ENCODE results near the gene GPR141.

Gene GPR141

DNA sequence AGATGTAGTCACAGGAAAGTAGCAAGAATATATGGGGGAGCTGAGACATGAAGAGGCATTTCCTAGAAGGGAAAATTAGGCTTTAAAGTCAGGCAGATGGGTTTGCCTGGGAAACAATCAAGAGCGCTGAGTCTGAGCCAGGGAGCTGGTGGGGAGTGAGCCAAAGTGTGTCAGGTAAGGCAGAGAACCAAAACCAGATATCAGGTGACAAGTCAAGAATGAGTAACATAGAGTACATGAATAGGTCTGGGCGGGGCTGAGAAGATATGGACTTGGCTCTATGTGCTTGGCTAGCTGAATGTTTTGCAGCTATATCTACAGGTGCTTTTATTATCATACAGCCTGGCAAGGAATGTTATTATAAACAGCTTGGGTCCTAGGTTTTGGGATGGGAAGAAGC is 49.3 kb downstream of the GPR141 start:
- no peak for DNase-seq

DNA sequence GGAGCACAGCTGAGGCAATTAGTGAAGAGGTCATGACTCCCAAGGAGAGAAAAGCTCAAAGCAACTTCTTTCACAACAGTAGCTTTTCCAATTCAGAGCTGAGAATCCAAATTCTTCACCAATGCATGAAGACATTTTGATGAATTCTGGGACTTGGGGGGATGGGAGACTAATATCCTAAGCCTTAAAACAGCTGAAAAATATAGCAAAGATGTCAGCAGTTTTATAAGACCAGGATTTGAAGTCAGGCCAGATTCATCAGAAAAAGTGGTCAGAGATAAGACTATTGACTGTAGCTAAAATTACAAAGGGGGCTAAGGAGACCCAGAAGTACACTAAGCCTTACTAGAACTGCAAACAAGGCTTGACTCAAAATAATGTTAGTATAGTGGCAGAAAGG is 51.6 kb downstream of the GPR141 start:
- DNase-seq = no peak

DNA sequence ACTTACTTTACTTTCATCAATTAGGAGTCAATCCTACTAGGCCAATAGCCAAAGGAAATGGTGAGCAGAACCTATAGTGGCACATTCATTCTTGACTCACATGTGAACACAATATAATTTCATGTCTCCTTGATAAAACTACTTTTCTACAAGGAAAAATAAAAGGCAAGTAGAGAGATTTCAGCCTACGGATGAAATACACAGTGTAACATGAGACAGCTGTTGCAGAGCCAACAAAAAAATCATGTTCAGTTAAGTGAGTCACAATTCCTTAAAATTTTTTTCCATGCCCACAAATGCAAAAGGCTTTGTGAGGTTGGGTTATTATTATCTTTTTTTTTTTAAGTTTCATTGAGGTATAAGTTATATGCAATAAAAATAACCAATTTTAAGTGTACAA is 54.8 kb downstream of the GPR141 start:
- no peak for DNase-seq

DNA sequence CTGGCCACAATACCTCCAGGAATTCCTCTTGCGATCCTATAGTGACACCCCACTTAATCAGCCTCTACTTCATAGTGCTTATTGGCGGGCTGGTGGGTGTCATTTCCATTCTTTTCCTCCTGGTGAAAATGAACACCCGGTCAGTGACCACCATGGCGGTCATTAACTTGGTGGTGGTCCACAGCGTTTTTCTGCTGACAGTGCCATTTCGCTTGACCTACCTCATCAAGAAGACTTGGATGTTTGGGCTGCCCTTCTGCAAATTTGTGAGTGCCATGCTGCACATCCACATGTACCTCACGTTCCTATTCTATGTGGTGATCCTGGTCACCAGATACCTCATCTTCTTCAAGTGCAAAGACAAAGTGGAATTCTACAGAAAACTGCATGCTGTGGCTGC is 56.8 kb downstream of the GPR141 start:
- no peak for DNase-seq

DNA sequence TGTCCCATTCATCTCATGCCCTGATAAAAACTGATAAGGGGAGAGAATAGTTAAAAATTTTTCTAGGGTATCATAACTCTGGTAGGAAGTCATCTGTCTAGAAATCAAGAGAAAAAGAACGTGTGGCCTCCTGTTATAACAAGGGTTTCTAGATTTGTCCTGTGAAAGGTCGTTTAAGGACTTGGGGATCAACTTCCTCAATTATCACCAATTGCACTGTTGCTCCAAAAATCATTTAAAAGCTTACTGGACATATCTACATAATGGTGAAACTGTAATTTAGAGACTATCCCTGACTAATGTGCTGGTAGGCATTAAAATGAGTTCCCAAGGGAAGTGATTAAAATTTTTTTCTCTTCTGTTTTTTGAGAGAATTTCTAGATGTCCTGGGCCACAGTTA is 58.2 kb downstream of the GPR141 start:
- DNase-seq = no peak

DNA sequence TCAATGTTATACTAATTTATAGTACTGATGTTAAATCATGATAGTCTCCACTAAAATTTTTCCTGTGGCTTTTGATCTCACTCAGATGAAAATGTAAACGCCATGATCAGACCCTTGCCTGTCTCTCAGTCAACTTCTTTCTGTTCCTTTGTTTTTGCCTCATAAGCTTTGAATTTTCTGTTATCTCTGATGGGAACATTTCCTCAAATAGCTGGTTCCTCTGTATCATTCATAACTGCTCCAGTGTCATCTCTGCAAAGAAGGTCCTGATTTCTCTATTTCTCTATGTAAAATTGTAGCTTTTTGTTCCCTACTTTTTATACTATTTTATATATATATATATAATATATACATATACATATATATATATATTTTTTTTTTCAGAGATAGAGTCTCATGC is 67.5 kb downstream of the GPR141 start:
- no peak for DNase-seq

DNA sequence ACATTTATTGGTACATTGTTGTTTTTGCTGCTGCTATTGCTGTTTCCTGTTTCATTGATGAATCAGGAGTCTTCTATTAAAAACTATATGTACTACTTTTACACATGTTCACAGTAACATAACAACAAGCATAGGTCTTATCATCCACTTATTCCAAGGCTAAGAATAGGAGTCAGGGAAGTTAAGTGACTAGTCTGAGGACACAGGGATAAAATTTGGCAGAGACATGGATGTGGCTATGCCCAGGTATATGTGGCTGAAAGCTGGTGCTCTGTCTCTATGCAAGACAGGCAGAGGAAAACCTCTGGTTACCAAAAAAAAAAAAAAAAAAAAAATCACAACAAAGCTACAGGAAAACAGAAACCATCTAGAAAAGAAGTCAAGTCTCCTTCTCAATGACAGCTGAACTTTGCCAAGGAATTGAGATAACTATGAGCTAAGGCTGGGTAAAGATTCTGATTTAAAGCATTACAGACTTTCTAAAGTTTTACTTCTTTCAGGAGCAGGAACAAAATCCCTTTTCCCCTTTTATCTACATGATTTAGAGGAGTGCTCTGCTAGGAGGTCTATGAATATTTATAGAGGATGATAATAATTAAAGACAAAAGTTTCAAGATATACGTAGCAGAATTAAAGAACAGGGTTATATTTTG is 70.0 kb downstream of the GPR141 start:
- no peak for DNase-seq

DNA sequence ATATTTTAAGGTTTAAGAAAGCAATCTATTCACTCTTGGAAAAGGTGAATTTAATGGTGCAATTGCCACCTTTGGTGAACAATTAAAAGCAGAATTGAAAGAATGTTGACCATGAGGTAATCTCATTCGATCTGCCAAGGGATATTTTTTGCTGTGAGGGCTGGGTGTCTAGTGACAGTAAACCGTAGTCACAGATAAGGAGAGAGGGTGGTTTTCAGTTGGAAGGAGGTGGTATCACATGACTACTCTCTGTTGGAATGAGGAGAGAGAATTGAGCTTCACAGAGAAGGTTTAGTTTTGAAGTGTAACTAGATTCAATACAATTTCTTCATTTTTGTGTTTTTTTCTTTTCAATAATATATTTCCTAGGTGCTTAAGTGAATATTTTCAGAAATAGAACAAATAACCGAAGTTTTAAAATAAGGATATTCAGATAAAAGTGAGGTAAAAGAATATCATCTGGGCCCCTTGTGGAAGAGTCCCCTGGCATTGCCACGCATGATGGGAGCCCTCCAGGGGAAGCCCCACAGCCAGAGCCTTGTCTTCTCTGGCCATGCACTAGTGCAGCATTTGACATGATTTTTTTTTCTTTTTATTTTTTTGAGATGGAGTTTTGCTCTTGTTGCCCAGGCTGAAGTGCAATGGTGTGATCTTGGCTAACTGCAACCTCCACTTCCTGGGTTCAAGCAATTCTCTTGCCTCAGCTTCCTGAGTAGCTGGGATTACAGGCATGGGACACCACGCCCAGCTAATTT is 73.4 kb downstream of the GPR141 start:
- no peak for DNase-seq

DNA sequence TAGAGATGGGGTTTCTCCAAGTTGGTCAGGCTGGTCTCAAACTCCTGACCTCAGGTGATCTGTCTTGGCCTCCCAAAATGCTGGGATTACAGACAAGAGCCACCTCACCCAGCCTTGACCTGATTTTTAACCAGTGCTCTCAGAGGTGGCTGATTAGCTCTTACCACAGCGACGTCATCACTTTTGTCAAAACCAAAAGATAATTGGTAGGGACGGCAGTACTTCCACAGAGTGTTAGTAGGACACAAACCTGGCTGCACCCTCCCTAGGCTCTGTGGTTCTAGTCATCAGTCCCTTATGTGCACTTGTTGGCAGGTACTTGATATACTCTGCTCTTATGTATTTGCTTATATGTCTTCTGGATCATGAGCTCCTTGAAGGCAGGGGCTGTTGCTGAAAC is 74.0 kb downstream of the GPR141 start:
- DNase-seq = no peak

DNA sequence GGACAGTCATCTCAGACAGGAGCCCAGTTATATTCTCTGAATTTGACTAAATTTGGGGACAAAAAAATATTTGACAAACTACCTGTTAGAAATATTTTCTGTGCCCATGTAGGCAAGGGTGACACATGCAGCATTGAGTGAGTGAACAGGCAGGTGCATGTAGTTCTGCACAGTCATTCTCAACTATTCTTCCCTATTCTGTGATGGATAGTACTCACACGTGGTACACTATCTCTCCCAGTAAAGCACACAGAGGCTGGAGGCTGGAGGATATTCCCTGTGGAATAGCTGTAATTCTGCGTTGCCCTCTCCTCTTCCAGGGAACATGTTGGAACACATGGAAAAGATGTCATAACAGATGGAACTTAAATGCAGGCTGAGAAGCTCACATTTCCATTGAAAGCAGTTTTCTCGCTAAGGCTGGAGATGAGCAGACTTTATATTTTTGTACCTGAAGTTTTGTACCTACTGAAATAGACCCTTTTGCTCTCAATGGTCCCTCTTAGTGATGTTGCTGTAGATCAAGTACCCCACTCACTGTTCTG is 75.0 kb downstream of the GPR141 start:
- DNase-seq = no peak

DNA sequence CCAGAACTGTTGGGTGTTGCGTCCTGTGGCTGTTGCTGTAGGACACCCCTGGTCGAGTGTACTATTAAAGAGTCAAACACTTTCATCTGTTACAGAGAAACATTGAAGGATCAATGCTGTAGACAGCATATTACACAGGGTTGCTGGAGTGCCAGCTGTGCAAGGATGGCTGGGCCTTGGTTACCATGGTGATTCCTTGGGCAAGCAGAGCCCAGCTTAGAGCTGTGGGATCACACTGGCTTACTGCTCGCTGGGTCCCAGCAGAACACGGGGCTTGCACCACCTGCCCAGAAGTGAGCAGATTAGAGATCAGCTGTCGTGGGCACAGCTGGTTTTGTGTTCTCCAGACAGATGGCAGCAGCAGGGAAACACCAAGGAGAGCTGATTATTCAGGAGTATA is 76.0 kb downstream of the GPR141 start:
- DNase-seq = no peak

DNA sequence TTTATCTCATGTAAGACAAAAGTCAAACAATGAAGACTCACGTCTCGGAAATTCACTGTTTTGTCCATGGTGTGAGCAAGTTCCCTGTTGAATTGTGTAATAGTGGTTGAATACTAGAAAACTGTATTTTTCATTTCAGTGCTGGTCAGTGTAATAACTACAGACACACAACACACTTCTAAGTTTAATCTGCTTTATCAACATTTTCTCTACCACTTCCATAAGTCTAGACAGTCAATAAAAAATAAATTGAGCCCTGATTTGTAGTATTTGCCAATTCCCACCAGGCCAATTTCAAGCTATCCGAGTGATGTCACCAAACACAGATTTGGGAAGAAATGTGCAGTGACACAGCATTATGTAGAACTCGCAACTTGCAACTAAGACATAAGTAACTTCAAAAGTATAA is 81.9 kb downstream of the GPR141 start:
- DNase-seq = no peak

DNA sequence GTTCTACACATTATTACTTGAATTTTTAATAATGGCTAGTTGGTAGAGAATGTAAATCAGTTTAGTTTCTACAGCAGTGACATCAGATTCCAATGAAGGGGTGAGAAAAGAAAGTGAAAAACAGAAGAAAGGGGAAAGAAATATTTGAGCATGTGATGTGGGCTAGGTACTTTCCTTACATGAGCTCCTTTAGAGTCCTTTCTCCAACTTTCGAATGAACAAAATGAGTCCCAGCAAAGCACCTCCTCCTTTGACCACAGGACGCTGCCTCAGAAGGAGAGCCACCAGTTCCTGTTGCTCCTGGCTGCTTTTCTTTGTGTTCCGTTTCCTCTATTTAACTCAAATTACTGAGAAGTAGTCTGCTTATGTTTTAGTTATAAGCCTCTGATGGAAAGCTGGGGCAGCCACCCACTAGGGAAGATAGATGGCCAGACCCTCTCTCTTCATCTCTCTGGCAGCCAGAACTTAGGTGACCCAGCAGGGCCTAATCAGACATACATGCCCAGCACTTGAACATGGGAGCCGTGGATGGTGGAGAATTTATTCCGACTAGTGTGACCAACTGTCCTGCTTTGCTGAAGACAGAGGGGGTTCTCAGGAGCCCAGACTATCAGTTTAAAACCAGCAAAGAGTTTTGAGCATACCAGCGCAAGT is 82.4 kb downstream of the GPR141 start:
- no peak for DNase-seq

DNA sequence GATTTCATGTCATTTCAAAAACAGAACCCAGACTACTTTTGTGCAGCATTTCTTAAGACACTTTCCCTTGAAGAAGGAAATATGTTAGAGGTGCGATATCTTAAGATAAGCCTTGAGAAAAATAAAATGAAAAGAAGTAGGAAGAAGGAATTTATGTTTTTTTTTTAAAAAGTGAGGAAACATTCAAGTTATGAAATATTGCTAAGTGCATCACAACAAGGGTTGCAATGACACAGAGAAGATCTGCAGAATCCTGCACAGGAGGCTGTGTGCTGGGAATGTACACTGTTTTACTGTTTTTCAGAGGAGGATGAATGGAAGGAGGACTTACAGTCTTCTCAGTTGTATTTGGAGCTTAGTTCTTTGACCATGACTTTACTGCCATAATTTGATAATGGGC is 85.0 kb downstream of the GPR141 start:
- DNase-seq = no peak

DNA sequence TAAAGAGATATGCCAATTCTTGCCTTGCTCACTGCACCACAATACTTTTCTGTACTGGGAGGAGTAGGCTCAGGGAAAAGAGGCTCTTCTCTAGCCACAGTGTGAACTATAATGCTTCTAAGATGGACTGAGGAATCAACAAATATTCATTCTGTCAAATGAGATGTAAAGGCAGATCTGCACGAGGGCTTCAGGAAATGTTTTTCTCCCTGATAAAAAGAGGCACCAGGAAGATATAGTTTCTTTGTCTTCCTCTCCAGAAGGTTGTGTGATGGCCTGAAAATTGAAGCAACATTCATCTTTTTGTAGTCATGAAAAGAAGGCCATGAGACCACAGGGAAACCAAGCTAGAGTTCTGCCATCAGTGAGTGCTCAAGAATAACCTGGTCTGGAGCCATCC is 85.7 kb downstream of the GPR141 start:
- no peak for DNase-seq

DNA sequence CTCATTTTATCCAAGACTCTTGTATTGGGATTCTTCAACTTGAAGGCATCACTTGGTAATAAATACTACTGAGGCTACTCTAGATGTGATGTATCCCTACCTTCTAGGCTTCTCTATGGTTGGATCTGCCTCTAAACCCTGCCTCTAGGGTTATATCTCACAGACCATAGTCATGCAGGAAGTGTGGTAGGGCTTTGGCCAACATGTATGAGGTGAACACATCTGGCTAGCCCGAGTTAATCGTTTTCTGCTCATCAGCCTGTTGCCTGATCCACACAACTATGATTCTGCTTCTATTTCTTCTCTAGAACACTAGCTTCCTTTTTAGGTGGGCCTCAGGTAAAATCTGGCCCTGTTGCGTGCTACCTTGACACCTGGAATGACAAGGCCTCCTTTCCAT is 86.2 kb downstream of the GPR141 start:
- no peak for DNase-seq

DNA sequence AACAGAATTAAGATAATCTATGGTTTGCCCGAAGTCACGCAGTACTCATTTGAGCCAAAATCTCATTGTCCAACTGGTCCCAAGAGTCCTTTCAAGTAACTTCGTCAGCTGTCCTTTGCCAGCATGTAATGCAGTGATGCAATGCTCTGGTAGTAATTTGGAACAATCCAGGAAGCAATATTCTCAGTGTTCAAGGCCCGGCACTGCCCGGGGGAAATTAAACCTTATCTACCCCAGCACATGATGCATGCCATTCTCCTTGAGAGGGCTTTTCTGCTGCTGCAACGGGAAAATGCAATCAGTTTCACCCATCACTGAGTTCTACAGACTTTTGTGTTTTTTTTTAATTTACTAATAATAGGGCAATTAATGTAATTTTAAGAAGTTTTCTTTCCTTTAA is 87.3 kb downstream of the GPR141 start:
- DNase-seq = no peak

DNA sequence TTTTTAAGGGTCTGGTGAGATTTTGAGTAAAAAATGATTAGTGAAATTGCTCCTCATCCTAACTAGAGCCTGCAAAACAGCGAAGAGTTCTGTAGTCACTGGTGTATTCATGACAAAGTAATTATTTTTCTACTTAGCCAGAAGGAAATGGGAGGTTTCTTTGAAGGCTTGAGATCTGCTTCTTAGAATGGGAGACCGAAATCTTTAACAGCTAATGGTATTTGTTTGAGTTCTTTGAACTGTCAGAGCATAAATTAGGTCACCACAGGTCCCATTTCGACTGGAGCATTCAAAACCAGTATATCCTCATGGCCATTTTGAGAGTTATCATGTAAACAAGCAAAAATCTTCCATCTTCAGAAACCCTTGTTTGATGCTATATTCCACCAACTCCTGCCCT is 87.8 kb downstream of the GPR141 start:
- DNase-seq = no peak

DNA sequence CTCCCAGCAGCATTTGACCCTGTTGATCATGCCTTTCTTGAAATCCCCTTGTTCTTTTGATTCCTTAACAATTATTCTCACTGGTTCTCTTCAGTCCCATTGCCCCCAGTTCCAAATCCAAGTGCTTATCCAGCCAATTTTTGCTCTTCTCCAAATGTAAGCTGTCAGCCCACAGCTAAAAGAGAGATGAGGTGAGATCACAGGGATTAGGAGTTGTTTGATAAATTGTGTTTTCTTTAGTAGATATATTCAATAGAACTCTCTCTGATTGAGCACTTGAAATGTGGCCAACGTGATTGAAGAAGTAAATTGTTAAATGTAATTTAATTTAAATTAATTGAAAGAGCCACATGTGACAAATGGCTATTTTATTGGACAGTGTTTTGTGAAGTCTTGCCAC is 88.2 kb downstream of the GPR141 start:
- DNase-seq = no peak

DNA sequence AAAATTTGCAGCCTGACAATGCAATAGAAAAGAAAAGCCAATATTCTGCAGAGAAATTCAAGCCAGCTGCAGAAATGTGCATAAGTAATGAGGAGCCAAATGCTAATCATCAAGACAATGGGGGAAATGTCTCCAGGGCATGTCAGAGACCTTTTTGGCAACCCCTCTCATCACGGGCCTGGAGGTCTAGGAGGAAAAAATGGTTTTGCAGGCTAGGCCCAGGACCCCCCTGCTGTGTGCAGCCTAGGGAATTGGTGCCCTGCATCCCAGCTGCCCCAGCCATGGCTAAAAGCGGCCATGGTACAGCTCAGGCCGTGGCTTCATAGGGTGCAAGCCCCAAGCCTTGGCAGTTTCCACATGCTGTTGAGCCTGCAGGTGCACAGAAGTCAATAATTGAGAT is 92.4 kb downstream of the GPR141 start:
- DNase-seq = no peak

DNA sequence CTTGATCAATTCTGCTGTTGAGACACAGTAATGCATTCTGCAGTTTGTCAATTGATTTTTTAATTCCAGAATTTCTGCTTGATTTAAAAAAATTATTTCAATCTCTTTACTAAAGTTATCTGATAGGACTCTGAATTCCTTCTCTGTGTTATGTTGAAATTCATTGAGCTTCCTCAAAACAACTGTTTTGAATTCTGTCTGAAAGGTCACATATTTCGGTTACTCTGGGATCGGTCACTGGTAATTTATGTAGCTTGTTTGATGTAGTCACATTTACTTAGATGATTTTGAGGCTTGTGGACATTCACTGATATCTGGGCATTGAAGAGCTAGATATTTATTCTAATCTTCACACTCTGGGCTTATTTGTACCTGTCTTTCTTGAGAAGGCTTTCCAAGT is 97.6 kb downstream of the GPR141 start:
- DNase-seq = no peak

DNA sequence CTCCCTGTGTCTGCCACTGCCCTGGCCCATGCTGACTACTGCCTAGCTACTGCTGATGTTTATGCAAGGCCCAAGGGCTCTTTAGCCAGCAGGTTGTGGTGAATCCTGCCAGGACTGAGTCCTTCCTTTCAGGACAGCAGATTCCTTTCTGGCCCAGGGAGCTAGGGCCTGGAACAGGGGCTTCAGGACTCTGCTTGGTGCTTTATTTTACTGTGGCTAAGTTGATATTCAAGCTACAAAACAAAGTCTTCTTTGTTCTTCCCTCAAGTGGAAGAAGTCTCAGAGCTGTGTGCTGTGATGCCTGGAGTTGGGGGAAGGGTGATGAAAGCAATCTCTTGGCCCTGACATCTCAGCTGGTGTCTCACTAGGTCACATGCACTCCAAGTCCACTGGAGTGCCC is 98.6 kb downstream of the GPR141 start:
- DNase-seq = no peak

DNA sequence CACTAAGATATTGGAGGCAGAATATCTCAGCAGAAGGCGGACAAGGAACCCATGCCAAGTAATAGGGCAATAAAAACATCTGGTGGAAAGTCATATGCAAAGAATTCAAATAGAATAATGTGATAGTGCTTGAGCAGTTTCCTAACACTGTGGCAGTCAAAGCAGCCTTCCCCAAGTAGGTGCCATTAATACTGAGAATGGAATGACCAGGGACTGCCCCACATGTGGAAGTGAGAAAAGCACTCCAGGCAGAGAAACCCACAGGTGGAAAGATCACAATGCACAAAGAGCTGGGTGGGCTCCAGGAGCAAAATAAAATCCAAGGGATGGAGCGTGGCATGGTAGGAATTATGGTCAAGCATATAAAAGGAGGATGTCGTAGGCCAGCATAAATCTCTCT is 100.4 kb downstream of the GPR141 start:
- DNase-seq = no peak
